GM12872 (cell line): ENCODE data around the gene LMAN1L.

Experiments
- CTCF ChIP-seq: IDR thresholded peaks from 3 replicates; pipeline ENCODE4 v1.5.1; 2011; ENCODE audit warnings: low read depth, mild to moderate bottlenecking, low read length, moderate library complexity; ENCODE audit not compliant: insufficient read depth

LMAN1L gene

DNA sequence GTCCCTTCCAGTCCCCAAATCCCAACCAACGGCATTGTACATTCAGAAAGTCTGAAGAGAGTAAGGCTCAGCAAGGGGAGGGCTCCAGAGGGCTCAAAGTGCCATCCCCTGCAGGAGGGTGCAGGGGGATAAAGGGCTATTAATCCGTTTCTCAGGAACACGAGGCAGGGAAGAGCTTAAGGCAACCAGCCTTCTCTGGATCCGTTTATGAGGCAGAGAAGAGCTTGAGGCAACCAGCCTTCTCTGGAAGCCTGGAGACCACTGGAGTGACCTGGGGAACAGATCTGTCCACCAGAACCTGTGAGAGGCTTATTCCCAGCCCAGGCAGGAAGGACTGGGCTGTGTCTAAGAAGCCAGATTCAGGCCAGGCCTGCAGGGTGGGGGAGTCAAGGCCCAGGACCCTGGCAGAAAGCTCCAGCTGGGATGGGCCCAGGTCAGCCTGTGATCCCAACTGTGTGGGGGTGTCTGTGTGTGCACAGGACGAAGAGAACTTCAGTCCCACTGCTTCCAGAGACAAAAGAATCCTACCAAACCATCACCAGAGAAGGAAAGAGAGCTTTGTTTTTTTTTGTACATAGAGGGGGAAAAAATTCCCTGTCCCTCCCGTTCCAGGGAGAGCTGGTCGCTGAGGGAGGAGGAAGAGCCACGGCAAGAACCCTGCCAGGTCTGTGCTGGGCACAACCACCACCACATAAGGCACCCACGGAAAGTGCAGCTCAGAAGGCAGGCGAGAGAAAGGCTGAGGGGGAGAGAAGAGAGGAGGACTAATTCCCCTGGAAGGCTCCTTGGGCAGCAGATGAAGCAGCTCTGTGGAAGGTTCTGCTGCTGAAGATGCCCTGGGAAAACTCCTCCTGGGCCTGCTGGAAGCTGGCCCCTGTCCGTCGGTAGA, 31.9 kb downstream of the LMAN1L start:
- no peak for TF ChIP-seq CTCF

- no peak for TF ChIP-seq CTCF
These were observed 32.6 kb downstream of the LMAN1L start for GRCh38 chr15:74845208-74845568.

DNA sequence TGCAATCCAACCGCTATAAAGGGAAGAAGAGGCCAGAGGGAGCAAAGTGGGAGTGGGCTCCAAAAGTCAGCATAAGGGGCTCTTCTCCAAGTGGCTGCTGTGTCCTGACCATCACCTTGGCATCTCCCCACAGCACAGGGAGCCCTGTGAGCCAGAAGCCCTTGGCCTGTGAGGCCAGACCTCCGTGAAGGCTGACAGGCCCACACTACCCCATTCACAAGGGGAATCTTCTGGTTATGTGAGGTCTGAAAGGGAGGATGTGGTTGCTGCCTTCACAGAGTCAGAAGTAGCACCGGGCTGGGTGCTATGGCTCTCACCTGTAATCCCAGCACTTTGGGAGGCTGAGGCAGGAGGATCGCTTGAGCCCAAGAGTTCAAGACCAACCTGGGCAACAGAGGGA, 32.9 kb downstream of the LMAN1L start:
- no peak for TF ChIP-seq CTCF

GRCh38 chr15:74847432-74847831, 34.8 kb downstream of the LMAN1L start:
- no peak for TF ChIP-seq CTCF

GRCh38 chr15:74850393-74850792, 37.8 kb downstream of the LMAN1L start:
- TF ChIP-seq CTCF, result no peak

GRCh38 chr15:74851960-74852359, 39.3 kb downstream of the LMAN1L start:
- TF ChIP-seq CTCF, result no peak

- no peak for TF ChIP-seq CTCF
These were observed 41.9 kb downstream of the LMAN1L start for GRCh38 chr15:74854453-74855022.
